GM23248 (cell line): ENCODE results near the gene FXYD5.

Experiments
- EZH2 ChIP-seq: fragments of 200-600 bp; sonication (generic); IDR thresholded peaks from 2 replicates; pipeline ENCODE4 v1.6.1; 2018; ENCODE audit warnings: antibody characterized with exemption, mild to moderate bottlenecking; ENCODE audit not compliant: insufficient read depth, poor library complexity, severe bottlenecking
- EZH2phosphoT487 ChIP-seq: fragments of 200-600 bp; sonication (generic); IDR thresholded peaks from 2 replicates; pipeline ENCODE4 v1.6.1; 2018; ENCODE audit warnings: antibody characterized with exemption, moderate library complexity, mild to moderate bottlenecking, low read depth; ENCODE audit not compliant: insufficient read depth

GRCh38 chr19:35178701-35179100 lies 24.2 kb downstream of the FXYD5 start:
- no peak for TF ChIP-seq EZH2
- TF ChIP-seq EZH2phosphoT487 = no peak
